HTR-8/SVneo (cell line): ENCODE results near the gene FUBP1.
"Not testable (repeated sequence)": the region's sequence is repeated elsewhere in the genome, so short reads cannot be mapped to it uniquely, and the experiment has no call there.

Experiments
- DNase-seq: peaks from one replicate; pipeline ENCODE4 v3.0.0; 2011; ENCODE audit warnings: low spot score, mixed read lengths; ENCODE audit not compliant: insufficient read length
- FAIRE-seq: peaks from 2 replicates; lab custom pipeline; 2011; peaks lifted over from hg19 to GRCh38; lab: Jason Lieb, UNC

FUBP1 gene

GRCh38 chr1:77989744-77990143 lies 10.9 kb upstream of the FUBP1 start:
- DNase-seq (no peak), FAIRE-seq (no peak)

- DNase-seq = no peak
- FAIRE-seq = no peak
These were observed 9.0 kb upstream of the FUBP1 start for GRCh38 chr1:77987919-77988318.

- DNase-seq (no peak), FAIRE-seq (no peak)
These were observed 7.9 kb upstream of the FUBP1 start for GRCh38 chr1:77986810-77987209.

DNA sequence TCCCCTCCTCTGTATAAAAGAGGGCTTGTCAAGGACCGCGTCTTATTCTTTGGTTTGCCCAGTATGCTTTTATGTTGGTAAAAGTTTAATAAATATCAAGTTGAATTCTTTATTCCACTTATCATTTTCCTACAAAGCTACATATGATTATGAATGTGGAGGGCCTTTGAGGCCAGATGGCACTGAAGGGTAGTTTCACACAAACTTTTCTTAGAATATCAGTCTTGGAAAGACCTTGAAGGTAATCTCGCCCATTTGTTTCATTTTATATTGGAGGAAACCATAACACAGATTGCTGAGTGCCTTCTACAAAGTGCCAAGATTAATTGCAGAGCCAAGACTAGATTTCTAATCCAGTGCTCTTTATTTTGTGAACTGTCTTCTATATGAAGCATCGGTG lies 5.8 kb upstream of the FUBP1 start:
- FAIRE-seq (no peak), DNase-seq (no peak)

GRCh38 chr1:77983997-77984355 lies 5.1 kb upstream of the FUBP1 start:
- FAIRE-seq (no peak), DNase-seq (no peak)

- not testable (repeated sequence) for DNase-seq, FAIRE-seq
These were observed 4.6 kb upstream of the FUBP1 start for GRCh38 chr1:77983352-77983996.

DNA sequence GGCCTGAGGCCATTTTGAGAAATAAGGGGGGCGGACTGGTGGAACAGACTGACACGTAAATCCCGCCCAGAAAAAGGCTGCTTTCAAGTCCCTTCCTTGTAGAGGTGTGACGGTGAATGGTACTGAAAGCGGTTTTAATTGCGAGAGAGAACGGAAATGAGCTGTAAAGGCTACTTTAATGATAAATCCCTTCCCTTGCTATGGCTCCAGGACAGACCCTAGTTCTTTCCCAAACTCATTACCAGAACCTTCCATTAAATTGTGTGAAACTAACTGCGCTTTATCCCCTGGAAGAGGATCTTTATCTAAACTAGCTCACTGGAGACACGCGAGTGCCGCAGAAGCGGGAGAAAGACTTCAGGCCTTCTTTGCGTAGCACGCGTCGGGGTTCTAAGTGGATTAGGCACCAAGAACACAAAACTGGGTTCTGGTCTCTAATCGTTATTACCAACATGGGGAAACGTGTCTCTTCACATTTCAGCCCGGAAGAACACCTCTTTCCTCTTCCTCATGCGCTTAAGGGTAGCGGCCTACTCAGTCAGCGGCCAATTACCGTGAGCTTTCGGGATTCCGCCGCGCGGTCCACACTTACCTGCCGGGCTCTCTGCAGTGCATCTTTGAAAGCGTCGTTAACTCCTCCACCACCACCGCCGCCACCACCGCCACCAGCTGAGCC lies 441 bp downstream of the FUBP1 start:
- DNase-seq (no peak), FAIRE-seq (no peak)

DNA sequence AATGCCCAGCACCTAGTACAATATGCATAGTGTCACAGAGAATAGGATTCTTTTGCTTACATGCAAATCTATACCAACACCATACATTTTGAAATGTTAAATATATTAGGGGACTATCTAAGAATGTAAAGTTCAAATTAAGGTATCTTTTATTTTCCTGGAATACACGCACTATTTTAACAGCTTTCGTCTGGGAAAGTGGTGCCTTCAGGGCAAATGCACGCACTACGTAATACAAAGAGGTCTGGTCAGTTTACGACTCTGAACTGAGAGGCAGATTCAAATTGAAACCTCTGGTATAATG lies 931 bp downstream of the FUBP1 start:
- DNase-seq = peak; percentile 61
- FAIRE-seq = no peak

- DNase-seq = no peak
- no peak for FAIRE-seq
These were observed 2.3 kb downstream of the FUBP1 start for GRCh38 chr1:77976433-77977076.

DNA sequence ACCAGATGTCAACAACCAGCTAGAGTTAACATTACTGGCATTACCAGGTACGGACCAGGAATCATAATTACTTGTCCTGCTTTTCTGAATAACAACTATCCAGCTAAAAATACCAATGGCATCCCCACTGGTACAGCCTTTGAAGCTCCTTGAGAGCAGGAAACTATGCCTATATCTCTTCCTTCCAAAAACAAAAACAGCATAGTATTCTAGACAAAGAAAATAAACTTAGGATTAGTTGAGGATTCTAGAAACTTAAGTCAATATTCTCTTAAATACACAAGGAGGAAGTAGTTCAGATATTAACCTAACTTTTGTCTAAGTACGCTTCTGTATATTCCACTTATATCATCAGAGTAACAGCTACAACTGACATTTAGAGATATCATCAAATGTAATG lies 3.0 kb downstream of the FUBP1 start:
- no peak for DNase-seq
- FAIRE-seq = no peak

DNA sequence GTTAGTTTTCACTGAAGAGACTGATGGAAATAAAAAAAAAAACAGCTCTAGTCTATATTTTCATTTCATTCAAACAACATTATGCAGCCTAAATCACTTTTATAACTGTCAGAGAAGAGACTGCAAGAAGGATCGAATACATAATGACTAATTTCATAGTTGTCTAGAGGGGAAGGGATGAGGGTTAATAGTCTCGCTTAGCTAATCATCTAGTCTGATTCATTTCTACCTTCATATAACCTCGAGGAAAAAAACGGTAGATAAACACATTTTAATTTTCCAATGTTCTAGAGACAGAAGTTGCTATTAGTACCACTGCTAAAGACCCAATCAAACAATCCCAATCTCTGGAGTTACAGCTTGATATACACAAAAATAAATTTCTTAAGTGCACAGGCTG lies 3.5 kb downstream of the FUBP1 start:
- DNase-seq = no peak
- FAIRE-seq = no peak

- DNase-seq = no peak
- no peak for FAIRE-seq
These were observed 6.8 kb downstream of the FUBP1 start for GRCh38 chr1:77972080-77972479.

GRCh38 chr1:77970192-77970591 lies 8.7 kb downstream of the FUBP1 start:
- DNase-seq = no peak
- no peak for FAIRE-seq

DNA sequence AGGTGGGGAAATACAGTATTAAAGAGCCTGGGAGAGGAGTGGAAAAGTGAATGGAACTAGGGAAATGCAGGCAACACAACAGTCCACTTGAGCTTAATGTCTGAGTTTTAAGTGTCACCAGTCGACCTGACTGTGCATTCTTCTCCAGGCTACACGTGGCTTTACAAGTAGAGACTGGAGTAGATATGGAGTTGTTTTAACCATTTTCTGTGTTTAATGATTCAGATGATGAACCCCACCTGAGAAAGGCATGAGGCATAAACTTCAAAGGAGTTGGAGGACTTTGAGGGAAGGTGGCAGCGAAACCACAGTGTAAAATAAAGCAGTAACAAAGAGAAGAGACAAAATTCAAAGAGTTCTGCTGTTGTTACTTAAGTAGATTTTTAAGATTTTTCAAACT lies 12.6 kb downstream of the FUBP1 start:
- no peak for FAIRE-seq
- no peak for DNase-seq

- no peak for FAIRE-seq
- no peak for DNase-seq
These were observed 17.5 kb downstream of the FUBP1 start for GRCh38 chr1:77961392-77961791.

DNA sequence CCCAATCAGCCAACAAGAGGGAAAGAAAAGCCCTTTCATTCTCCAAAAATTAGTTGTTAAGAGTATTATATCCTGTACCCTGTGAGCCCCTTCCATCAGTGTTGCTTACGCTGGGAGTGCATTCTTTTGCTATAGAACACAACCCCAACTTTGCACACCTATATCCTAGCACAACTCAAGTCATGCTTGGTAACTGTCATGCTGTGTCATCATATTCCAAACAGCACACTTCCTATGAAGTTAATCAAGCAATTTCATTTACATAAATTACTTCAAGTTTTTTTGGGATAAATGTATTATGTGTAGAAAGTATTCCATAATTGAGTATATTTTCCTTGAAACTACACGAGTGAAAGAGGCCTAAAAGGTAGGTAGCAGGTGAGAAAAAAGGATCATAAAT lies 20.0 kb downstream of the FUBP1 start:
- no peak for DNase-seq
- no peak for FAIRE-seq

- DNase-seq = no peak
- no peak for FAIRE-seq
These were observed 20.5 kb downstream of the FUBP1 start for GRCh38 chr1:77958391-77958790.

DNA sequence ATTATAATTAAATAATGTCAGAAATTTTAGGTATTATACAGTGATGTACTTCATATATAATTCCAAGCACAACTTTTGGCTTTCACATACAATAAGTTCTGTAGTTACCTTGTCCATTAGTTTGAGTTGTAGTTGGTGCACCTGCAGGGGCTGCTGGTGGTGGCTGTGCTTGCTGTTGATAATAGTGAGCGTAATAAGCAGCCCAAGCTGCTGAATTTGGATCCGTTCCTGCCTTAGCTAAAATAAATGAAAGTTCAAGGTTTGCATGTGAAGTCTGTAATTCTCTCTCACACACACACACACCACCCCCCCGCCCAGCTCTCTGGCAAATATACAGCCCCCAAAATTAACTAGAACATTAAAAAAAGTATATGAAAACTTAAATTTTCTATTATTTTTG lies 22.4 kb downstream of the FUBP1 start:
- FAIRE-seq (no peak), DNase-seq (no peak)

DNA sequence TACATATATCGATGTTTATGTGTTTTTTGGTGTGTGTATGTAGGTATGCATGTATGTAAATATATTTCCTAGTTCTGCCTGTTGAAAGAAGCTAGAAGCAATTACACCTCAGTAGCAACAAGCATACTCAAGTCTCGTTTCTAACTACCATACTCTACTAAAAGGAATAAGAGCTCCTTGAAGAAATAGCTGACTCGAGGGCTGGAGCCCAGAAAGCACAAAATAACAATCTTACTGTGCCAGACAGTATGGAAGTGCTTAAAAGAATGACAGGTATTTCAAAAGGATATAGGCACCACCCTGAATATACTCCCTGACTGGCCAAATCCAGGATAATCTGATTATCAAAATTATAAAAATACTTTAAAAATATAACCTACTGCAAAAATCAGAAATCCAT lies 23.2 kb downstream of the FUBP1 start:
- FAIRE-seq (no peak), DNase-seq (no peak)

- FAIRE-seq = no peak
- DNase-seq = no peak
These were observed 24.4 kb downstream of the FUBP1 start for GRCh38 chr1:77954521-77954920.

GRCh38 chr1:77953907-77954306 lies 25.0 kb downstream of the FUBP1 start:
- no peak for DNase-seq

GRCh38 chr1:77951328-77951727 lies 27.5 kb downstream of the FUBP1 start:
- FAIRE-seq (no peak), DNase-seq (no peak)

More at GRCh38 chr1:77953907-77954306, 25.0 kb downstream of the FUBP1 start:
- FAIRE-seq = no peak
